LNCAP (cell line): ENCODE data around the gene MARCHF3.

Experiments
- TF ChIP-seq, protein P1 (sequence below): fragments of 450-650 bp; IDR thresholded peaks from 2 replicates; pipeline ENCODE4 v1.5.1; 2017; ENCODE audit warnings: mild to moderate bottlenecking

Gene MARCHF3

DNA sequence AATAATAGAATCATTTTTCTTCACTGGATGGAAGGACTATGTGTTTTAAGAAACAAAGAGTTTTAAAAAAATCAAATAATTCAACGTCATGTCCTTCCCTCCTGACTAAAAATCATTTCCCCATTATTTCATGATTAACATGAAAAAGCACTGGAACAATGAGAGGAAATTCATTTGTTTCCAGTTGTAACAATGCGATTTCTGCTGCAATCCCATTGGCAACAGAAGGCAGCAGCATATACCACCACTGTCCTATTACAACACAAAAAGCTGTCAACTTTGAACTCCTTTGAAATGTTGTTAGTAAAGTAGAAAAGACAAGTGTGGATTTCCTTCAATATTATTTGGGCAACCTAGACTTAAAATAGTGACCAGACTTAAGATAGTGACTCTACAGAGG lies 39.9 kb upstream of the MARCHF3 start:
- TF ChIP-seq, protein P1, sequence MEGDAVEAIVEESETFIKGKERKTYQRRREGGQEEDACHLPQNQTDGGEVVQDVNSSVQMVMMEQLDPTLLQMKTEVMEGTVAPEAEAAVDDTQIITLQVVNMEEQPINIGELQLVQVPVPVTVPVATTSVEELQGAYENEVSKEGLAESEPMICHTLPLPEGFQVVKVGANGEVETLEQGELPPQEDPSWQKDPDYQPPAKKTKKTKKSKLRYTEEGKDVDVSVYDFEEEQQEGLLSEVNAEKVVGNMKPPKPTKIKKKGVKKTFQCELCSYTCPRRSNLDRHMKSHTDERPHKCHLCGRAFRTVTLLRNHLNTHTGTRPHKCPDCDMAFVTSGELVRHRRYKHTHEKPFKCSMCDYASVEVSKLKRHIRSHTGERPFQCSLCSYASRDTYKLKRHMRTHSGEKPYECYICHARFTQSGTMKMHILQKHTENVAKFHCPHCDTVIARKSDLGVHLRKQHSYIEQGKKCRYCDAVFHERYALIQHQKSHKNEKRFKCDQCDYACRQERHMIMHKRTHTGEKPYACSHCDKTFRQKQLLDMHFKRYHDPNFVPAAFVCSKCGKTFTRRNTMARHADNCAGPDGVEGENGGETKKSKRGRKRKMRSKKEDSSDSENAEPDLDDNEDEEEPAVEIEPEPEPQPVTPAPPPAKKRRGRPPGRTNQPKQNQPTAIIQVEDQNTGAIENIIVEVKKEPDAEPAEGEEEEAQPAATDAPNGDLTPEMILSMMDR = no peak

DNA sequence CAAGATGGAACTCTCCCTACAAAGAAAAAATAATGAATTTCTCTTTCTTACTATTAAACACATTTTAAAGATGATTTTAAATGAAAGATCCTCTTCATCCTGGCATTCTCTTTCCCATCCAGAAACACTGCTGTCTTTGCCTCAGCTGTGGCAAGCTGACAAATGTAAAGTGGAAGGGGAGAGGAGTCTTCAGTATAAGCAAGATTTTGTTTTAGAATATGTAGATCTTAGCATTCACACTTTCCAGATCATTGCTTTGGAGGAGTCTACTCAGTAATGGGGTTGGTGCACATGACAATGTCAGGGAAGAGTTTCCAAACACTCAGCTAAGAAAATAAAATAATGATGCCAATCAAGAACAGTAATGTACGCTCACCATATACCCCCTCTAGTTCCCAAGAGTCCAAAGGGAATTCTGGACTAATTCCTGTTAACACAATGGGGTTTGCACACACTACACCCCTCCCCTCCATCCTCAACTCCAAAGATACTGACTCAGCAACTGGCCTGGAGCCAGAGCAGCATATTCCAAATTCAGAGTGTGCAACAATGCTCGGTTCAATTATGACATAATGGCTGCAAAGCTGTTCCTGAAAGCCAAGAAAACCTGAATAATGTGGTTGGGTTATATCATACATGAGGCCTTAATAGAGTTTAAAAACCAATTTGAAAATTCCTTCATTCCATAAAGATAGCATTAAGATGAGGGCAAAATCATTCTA lies 38.3 kb upstream of the MARCHF3 start:
- TF ChIP-seq, protein P1 = no peak

DNA sequence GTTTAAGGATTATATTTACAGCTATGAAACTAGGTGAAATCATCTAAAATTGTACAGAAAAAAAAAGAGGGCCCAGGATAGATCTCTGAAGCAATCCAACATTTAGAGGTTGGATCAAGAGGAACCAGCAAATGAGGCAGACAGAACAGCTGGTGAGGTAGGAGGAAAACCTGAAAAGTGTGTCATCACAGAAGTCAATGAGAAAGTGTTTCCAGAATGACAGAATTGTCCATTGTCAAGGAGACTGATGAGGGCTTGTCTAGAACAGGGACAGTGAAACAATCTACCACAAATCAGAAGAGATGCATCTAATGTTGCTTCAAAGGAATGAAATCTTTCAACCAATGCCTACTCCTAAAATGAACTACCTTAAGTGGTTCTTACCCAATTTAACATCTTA lies 36.4 kb upstream of the MARCHF3 start:
- TF ChIP-seq, protein P1 = no peak

DNA sequence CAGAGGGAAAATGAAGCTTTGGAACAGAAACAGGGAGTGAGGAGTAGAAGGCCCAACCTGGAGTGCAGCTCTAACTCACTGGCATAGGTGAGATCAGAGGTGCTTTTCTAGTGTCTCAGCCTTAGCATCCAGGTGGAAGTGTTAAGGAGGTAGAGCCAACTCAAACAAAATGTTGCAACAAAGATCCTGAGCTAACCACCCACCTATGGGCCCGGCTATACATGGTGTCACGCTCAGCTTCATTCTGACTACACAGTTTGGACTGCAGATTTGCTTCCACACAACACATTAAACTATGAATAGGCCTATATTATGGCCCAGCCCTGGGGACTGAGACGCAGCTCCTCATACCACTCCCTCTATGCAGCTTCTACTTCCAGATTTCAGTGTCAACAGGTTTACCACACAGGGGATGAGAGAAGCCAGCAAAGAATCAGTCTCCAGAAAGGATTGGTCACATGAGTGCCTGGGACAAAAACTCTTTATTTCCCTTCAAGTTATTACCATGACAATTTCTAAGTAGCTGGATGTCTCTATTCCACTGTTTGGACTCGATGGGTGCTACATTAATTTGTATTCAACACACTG lies 34.0 kb upstream of the MARCHF3 start:
- TF ChIP-seq, protein P1 = no peak

DNA sequence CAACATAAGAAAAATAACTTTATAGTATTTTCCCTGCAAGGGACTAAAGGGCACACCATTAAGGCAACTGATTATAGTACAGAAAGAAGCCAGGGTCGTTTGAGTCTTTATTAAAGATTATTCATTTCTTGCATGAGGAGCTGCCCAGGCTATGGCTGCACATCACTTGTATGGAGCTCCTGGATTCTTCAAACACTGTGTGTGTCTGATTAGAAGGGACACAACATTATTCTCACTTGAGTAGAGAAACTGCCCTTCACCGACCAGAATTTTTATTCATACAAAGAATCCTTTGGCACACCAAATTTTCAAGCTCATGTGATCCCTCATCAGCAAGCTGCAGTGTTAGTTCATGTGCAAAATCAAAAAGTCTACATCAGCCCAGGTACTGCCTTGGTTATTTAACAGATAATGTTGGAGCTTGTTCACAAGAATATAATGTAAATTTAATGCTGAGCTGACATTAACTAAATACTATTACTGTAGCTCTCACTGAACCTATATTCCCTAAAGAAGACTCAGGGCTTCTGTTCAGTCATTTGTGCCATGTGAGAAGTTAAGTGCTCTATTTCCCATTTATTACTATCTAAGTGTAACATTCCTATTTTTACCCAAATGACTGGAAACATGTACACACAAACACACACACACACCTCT lies 33.0 kb upstream of the MARCHF3 start:
- TF ChIP-seq, protein P1 = no peak

DNA sequence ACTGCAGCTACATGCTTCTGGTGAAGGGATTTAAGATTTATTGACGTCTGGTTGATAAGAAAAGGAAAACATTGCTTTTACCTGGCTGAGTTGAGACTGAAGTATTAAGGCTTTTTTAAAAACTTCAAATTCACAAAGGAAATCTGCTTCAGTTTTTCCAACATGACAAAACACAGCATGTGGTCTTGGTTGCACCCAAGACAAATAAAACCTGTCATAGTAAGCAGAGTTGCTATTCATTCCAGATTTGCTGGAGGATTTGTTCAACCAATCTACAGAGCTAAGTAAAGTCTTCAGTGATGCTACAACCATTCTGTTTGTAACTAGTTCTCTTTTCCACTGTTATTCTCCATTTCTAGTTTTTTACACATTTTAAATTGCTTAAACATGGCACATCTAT lies 31.6 kb upstream of the MARCHF3 start:
- TF ChIP-seq, protein P1 = no peak

DNA sequence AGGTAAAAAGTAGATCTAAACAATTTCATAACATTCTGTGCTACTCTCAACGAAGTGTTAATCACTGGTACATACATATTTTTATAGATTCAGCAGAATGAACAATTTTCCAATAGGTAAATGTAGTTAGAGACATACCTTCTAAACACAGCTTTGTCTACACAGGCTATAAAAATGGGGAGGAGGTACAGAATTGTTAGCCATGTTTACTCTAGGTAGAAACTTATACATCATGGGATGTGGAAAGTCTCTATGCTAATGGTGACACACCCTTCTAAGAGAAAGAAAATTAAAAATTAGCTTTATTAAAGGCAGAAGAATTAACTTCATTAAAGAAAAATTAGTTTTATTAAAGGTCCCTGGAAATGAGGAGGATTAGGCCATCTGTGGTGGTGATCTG lies 31.2 kb upstream of the MARCHF3 start:
- TF ChIP-seq, protein P1 = no peak
